CD4-positive, alpha-beta T cell treated with Interleukin-4 for 1 hour (primary cell): ENCODE results near the gene HACD1.
"Not testable (repeated sequence)": the region's sequence is repeated elsewhere in the genome, so short reads cannot be mapped to it uniquely, and the experiment has no call there.

ENCODE experiments used
- DNase-seq, 2 donors: peaks; one replicate each; pipeline ENCODE4 v3.0.0-alpha.2; 2020 to 2022

Gene HACD1

DNA sequence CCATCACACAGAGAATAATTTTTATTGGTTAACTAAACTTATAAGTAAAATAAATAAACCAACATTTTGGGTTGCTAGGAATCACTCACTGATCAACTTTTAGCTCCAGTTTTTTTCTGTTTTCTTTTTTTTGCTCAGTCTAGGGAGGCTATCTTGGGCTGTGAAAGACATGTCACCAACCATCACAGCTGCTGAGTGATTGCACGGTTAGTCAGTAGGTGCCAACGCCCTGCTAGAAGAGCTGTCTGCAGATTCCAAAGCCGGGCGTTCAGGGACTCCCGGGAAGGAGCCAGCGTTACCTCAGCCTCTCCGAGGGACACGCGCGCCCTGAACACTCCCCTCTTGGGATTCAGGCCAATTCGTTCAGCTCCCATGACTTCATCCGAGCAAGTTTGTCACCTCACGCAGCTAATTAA lies 26.2 kb upstream of the HACD1 start:
- no peak for DNase-seq

DNA sequence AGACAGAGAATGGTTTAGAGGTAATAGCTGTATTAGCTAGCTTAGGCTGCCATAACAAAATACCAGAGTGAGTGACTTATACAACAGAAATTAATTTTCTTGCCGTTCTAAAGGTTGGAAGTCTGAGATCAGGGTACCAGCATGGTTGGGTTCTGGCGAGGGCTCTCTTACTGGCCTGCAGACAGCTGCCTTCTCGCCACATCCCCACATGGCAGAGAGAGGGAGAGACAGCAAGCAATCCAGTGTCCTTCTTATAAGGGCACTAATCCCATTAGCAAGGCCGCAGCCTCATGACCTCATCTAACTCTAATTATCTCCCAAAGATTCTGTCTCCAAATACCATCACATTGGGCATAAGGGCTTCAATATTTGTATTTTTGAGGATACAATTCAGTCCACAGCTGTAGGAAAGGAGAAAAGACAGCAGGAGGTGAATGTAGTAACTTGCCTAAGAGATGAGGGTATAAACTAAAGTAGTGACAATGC lies 23.2 kb upstream of the HACD1 start:
- DNase-seq = no peak

DNA sequence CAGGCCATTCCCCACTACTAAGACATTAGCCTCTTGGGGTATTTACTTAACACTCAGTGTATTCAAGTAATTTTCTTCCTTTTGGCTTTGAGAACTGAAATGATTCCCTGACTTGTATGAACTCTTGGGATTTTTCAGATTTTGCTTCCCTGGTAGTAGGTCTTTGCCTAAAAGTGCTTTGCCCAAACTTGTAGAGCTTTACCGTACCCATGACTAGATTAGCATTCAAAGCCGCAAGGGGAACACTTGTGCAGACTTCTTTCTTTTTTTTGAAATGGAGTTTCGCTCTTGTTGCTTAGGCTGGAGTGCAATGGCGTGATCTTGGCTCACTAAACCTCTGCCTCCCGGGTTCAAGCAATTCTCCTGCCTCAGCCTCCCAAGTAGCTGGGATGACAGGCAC lies 20.7 kb upstream of the HACD1 start:
- no peak for DNase-seq

DNA sequence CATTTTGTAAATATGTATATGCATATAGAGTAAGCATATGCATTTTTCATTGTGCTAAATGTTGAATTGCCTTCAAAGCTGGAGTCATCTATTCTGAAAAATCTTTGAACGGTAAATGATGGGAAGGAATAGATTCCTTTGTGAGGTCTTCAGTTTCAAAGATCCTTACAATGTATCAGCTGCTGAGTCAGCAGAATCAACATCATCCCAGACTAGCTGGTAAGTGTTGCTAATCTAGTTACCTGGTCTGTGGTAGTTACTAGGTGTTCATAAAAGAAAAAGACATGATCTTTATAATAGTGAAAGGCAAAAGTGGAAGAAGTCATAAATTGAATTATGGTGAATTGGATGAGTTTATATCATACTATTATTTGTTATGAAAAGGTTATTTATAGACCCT lies 16.2 kb upstream of the HACD1 start:
- no peak for DNase-seq

DNA sequence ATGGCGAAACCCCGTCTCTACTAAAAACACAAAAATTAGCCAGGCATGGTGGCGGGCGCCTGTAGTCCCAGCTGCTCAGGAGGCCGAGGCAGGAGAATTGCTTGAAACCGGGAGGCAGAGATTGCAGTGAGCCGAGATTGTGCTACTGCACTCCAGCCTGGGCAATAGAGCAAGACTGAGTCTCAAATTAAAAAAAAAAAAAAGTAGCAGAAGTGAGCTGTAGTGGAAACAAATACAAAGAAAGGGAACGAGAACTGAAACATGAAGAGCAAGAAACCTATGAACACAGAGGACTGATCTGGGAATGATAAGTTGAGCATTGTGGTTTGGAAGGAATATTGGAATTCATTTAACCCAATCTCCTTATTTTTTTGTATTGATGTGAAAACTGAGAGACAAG lies 15.4 kb upstream of the HACD1 start:
- not testable (repeated sequence) for DNase-seq

DNA sequence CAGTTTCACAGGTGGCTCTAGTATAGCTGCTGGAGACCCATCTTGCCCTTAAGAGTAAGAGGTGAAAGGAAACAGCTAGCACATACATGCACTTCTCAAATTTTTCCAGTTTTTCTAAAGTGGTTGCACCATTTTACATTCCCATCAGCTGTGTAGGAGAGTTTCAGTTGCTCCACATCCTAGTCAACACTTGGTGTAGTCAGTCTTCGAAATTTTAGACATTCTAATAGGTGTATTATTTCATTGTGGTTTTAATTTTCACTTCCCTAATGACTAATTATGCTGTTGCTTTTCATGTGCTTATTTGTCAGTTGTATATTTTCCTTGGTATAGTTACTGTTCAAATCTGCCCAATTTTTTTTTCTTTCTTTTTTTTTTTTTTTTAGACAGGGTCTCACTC lies 9.5 kb upstream of the HACD1 start:
- DNase-seq = no peak

DNA sequence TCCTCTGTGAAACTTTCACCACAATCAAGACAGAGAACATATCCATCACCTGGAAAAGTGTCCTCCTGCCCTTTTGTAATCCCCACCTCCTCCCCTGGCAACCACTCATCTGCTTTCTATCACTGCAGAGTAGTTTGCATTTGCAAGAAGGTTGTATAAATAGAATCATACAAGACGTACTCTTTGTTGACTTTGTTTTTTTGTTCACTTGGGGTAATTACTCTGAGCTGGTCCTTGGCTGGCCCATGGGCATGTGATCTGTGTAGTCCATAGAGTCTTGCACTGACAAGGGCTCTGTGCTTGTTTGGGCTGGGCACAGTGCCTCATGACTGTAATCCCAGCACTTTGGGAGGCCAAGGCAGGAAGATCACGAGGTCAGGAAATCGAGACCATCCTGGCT lies 7.8 kb upstream of the HACD1 start:
- no peak for DNase-seq

DNA sequence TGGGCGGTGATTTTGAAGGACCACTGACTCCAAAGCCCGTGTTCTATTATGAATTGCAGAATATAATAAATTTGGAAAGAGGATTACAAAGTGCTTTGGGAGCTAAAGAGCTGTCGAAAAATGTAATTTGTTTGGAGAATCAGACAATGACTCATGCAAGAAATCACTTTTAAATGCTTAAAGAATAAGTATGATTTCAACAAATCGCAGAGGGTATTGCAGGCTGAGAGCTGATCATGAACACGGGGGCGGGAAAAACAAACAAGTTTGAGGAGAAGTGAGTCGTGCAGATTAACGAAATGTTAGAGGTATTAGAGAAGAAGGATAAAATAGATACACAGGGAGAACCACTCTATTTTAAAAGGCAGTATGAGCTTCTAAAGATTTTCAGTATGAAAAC lies 4.9 kb upstream of the HACD1 start:
- DNase-seq = no peak

DNA sequence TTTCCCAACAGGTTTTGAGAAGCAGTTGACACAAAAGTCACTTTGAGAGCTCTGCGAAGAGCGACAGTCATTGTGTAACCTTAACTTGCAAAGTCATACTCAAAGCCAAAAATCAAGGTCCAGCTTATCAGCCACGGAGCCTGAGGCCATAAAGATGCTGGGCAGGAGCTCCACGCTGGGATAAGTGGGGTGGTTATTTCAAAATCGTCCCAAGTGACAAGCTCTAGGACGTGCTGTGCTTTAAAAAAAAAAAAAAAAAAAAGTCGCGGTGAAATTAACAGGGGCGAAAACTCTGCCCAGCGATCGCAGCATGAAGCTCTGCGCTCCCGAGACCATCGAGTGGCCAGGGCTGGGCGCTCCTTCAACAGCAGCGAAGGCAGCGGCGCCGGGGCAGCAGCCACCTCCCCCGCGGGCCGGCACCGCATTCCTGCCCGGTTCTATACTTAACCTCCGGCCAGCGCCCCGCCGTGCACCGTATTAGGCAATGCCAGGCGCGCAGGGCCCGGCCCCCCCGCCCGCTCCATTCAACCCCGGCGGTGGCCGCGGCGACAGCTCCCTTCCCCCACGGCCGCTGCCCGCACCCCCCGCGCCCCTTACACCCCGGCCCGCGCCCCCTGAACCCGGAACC lies 657 bp downstream of the HACD1 start:
- DNase-seq = peak; percentile 12 to 21

DNA sequence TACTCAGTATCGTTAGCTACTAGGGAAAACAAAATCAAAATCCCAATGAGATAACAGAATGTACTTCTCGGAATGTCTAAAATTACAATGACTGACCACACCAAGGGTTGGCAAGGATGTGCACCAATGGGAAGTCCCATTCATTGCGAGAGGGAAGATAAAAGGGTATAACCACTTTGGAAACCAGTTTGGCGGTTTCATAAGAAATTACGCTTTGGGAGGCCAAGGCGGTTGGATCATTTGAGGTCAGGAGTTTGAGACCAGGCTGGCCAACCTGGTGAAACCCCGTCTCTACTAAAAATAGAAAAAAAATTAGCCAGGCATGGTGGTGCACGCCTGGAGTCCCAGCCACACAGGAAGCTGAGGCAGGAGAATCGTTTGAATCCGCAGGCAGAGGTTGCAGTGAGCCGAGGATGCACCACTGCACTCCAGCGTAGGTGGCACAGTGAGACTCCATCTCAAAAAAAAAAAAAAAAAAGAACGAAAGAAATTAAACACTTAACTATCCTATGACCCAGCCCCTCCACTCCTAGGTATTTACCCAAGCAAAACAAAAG lies 7.6 kb downstream of the HACD1 start:
- no peak for DNase-seq

DNA sequence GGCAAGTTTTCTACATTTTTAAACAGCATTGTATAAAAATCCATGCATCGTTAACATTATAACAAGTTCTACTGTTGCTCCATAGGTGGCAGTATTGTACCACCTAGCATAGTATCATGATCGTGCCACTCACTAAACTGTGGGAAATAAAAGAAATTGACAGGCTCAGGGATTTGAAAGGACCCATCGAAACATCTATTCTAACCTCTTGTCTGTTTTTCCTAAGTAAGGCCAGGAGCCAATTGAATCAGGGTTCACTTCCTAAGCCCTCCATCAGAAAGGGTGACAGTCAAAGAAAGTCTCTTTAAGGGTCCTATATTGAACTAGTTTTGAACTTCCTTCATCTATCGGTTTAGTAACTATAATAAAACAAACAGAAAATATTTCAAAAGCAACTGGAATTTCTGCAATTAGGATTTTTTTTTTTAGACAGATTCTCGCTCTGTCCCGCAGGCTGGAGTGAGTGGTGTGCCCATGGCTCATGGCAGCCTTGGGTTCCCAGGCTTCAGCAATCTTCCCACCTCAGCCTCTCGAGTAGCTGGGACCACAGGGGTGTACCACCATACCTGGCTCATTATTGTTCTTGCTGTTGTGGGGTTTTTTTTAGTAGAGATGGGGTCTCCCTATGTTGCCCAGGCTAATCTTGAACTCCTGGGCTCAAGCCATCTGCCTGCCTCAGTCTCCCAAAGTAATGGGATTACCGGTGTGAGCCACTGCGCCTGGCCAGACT lies 9.4 kb downstream of the HACD1 start:
- DNase-seq = peak in 1 of 2 donors; percentile 70

DNA sequence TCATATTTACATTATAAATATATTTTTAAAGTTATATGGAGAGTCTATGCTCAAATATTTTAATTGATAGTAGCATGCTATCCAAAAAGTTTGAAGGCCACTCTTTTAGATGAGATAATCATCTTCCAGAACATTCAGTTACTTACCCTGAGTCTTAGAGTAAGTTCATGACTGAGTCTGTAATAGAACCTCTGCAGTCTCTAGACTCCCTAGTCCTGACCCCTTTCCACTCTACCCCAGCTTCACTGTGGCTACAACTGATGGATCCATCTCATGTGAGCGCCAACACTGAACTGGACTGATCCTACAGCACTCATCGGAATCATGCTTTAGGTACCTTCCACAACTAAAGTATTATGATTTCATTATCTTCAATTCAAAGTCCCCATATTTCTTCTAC lies 10.1 kb downstream of the HACD1 start:
- DNase-seq = no peak

DNA sequence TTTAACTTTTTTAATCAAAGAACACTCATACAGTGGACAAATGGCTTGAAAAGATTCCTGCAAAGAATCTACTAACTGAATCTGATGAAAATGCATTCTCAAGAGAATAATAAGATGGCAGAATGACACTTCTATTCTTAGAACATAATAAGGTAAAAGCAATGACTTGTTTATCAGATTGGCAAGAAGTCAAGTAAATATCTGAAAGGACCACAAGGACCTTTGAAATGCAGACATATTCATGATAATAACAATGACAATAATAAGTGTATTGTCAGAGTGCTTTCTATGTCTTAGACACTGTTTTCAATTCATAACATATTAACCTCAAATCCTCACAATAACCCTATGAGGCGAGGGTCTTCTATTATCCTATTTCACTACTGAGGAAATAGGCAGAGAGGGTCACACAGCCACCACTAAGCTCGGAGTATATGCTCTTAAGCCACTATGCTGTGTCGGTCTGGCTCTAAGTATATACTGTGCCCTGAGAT lies 10.6 kb downstream of the HACD1 start:
- DNase-seq = no peak

DNA sequence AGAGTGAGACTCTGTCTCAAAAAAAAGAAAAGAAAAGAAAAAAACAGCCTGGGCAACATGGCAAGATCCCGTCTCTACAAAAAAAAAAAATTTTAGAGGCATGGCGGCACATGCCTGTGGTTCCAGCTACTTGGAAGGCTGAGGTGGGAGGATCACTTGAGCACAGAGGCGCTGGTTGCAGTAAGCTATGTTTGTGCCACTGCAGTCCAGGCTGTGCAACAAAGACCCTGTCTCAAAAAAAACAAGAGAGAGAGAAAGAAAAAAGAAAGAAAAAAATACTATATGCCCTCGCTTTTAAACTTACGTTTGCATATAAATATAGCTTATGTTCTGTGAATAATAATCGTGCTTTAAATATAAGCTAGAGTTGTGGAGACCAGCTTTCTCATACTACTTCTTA lies 11.2 kb downstream of the HACD1 start:
- DNase-seq = no peak

DNA sequence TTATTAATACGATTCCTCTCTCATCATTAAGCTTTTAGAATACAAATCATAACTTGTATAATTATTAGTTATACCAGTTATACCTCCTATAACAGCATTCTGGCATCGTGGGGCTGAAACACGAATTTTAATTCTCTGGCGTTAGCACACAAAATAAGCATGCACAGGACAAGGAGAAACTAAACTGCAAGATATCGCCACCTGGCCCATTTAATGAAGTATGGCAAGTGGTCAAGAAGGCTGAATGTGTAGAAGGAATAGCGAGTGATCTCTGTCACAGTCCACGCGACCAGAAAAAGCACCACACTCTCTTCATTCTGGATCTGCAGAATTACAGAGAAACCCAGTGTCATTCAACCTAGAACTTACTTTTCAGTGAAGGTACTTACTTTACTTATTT lies 18.1 kb downstream of the HACD1 start:
- DNase-seq = peak; percentile 16 to 37

DNA sequence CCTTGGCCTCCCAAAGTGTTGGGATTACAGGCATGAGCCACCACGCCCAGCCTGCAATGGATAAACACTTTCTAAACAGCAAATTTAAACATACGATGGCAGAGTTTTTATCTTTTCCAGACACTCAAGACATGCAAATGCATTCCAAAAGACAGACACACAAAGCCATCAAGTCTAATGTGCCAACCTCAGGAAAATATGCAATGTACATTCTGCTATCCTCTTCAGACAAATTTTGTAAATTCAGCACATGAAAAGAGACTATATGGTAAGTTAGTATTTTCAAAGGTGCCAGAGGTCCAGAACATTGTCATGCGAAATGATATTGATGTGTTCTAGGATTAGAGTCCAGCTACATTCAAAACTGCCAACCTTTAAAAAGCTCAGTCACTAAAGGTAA lies 19.8 kb downstream of the HACD1 start:
- no peak for DNase-seq

DNA sequence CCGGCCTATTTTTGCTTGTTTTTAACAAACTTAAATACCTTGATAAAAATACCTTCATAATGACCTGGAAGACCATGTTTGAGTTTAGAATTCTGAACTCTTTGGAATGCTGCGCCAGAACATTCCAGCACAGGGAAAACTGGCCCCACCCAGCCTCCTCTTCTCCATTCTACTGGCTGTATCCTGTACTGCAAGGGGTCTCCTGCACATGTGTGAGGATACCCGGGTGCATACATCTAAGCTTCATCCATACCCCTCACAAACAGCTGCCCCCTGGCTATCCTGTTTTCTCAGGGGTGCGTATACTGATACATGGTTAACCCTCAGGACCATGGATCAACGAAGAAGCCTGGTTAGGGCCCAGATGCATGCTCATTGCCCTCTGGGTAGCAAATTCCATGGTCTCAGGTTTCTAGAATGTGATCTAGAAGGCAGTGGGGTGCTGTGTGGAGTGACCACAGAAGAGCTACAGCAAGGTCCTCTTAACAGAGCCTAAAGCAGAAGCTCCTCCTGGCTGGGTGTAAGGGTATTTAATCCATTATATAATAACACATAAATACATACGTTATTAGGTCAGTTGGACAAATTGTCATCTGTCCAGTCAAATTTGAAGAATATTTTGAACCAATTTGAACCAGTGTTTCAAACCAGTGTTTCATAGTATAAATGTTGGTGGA lies 26.1 kb downstream of the HACD1 start:
- DNase-seq = no peak

DNA sequence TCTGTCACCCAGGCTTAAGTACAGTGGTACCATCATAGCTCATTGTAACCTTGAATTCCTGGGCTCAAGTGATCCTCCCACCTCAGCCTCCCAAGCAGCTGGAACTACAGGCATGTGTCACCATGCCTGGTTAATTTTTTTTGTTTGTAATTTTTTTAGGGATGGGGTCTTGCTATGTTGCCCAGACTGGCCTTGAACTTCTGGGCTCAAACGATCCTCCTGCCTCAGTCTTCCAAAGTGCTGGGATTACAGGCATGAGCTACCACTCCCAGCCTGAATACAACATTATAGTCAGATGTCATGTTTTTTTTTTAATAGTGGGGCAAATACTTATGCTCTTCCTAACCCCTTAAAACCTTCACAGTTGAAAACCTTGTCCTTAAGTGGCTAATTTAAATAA lies 27.9 kb downstream of the HACD1 start:
- not testable (repeated sequence) for DNase-seq

DNA sequence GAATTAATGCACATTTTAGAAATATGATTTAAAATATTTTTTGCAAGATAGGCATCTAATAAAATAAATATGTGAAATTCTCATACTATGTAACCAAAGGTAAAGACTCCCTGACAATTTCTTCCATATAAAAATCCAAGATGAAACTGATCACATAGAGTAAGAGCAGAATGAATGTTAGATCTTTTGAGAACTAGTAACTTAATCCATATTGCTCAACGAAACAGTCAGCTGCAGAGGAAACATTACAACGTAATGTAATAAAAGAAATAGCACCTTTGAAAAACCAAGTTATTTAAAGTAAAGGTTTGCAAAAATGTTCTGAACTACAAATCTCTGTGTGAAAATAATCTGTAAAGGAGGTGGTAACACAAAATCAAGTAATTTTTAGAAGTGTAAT lies 28.8 kb downstream of the HACD1 start:
- no peak for DNase-seq

DNA sequence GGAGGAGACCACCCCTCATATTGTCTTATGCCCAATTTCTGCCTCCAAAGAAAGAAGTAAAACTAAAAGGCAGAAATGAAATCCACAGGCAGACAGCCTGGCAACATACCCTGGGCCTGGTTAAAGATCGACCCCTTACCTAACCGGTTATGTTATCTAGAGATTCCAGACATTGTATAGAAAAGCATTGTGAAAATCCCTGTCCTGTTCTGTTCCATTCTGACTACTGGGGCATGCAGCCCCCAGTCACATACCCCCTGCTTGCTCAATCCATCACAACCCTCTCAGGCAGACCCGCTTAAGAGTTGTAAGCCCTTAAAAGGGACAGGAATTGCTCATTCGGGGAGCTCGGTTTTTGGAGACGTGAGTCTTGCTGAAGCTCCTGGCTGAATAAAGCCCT lies 29.9 kb downstream of the HACD1 start:
- DNase-seq = not testable (repeated sequence)

DNA sequence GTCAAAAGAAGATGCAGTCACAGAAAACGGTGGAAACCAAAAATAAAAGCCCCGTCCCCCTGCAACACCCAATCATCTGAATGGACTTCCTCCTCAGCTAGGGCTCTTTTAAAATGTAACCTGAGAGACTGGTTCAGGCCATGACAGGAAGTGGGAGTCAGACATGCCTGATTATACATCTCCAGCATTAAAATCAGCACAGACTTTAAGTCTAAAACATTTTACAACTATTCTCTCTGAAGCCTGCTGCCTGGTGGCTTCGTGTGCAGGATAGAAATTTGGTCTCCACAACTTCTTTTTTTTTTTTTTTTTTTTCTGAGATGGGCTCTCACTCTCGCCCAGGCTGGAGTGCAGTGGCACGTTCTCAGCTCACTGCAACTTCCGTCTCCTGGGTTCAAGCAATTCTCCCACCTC lies 30.3 kb downstream of the HACD1 start:
- no peak for DNase-seq

DNA sequence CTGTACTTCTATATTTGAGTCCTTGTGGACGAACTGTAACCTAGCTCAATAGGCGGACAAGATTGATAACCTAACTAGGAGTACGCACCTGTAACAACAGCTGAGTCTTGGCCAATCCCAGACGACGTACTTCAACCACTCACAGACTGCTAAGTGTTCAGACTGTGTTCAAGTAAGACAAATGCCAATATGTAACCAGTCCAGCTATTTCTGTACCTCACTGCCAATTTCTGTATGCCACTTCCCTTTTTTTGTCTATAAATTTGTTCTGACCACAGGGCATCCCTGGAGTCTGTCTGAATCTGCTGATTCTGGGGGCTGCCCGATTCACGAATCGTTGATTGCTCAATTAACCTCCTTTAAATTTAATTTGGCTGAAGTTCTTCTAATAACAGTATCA lies 32.2 kb downstream of the HACD1 start:
- DNase-seq = no peak

DNA sequence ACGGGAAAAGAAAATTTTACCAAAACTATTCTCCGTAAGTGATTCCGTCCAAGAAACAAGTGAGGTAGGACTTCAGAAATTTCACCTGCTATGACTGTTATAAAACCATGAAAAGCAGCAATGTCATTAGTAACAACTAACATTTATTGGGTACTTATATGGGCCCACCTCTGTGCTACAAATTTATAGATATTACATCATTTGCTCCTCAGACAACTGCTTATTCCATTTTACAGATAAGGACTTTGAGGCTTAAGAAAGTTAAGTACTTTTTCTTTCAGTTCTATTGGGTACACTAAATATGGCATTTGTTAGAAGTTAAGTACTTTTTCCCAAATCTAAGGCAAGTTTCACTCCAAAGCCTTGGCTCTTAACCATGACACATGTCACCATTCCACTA lies 36.3 kb downstream of the HACD1 start:
- DNase-seq = no peak

DNA sequence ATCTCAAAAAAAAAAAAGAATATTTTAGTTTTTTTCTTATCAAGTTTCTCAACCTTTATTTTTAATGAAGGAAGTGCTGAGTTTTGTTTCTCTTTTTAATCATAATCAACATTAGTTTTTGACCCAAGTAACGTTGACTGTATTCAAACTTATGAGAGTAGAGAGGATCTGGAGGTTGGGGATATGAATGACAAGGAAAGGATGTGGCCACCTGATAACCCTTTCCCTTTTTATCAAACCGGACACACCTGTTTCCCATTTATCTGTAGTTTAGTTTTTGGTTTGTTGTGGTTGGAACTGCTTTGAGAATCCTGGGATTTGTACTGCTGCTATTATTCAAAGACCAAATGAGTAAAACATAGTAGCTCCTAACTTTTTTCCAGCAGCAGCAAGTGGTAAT lies 38.6 kb downstream of the HACD1 start:
- DNase-seq = no peak
